SK-N-SH treated with all-trans-retinoic acid at 6 μM for 48 hours (cell line): ENCODE results near the gene RNU1-2.

Experiments
- ATAC-seq: fragments of 200-7000 bp; cut with Tn5 transposase; 3 replicates; pipeline ENCODE4 v1.9.1; 2020; ENCODE audit warnings: mild to moderate bottlenecking, moderate library complexity
- ARNTL ChIP-seq: fragments of 450-650 bp; formaldehyde crosslinking; IDR thresholded peaks from 2 replicates; pipeline ENCODE4 v1.5.0; 2020; ENCODE audit warnings: low read depth, mild to moderate bottlenecking, moderate library complexity, borderline replicate concordance
- CSDC2 ChIP-seq: fragments of 250-450 bp; sonication (Bioruptor Pico); IDR thresholded peaks from 2 replicates; pipeline ENCODE4 v1.5.0; 2020; ENCODE audit warnings: mild to moderate bottlenecking, moderate library complexity
- CSRNP3 ChIP-seq: fragments of 250-450 bp; sonication (Bioruptor Pico); IDR thresholded peaks from 2 replicates; pipeline ENCODE4 v1.5.1; 2021; ENCODE audit warnings: mild to moderate bottlenecking, moderate library complexity
- ESRRG ChIP-seq: fragments of 250-450 bp; sonication (Bioruptor Pico); IDR thresholded peaks from 2 replicates; pipeline ENCODE4 v1.6.1; 2021; ENCODE audit warnings: mild to moderate bottlenecking
- GLIS3 ChIP-seq: fragments of 250-450 bp; sonication (Bioruptor Pico); IDR thresholded peaks from 2 replicates; pipeline ENCODE4 v1.5.0; 2020; ENCODE audit warnings: mild to moderate bottlenecking, moderate library complexity
- ISL1 ChIP-seq: fragments of 250-450 bp; sonication (Bioruptor Pico); IDR thresholded peaks from 2 replicates; pipeline ENCODE4 v2.1.2; 2022; ENCODE audit warnings: mild to moderate bottlenecking, moderate library complexity
- OSR1 ChIP-seq: fragments of 250-450 bp; sonication (Bioruptor Pico); IDR thresholded peaks from 2 replicates; pipeline ENCODE4 v1.8.0; 2022; ENCODE audit warnings: moderate library complexity, mild to moderate bottlenecking, inconsistent platforms
- SNAI2 ChIP-seq: fragments of 250-450 bp; sonication (Bioruptor Pico); IDR thresholded peaks from 2 replicates; pipeline ENCODE4 v1.5.0; 2020; ENCODE audit warnings: mild to moderate bottlenecking, moderate library complexity
- TCF4 ChIP-seq: fragments of 250-450 bp; sonication (Bioruptor Pico); IDR thresholded peaks from 2 replicates; pipeline ENCODE4 v1.8.0; 2021; ENCODE audit warnings: mild to moderate bottlenecking, moderate library complexity, borderline replicate concordance
- TOX ChIP-seq: fragments of 250-450 bp; sonication (Bioruptor Pico); IDR thresholded peaks from 2 replicates; pipeline ENCODE4 v1.8.0; 2021; ENCODE audit warnings: mild to moderate bottlenecking, moderate library complexity, borderline replicate concordance
- ZC3H10 ChIP-seq: fragments of 250-450 bp; sonication (Bioruptor Pico); IDR thresholded peaks from 2 replicates; pipeline ENCODE4 v1.5.1; 2021; ENCODE audit warnings: mild to moderate bottlenecking, moderate library complexity
- ZFP3 ChIP-seq: fragments of 250-450 bp; sonication (Bioruptor Pico); IDR thresholded peaks from 2 replicates; pipeline ENCODE4 v1.5.0; 2020; ENCODE audit warnings: mild to moderate bottlenecking, moderate library complexity
- ZNF565 ChIP-seq: fragments of 450-650 bp; formaldehyde crosslinking; conservative IDR thresholded peaks from 2 replicates; pipeline ENCODE4 v1.5.0; 2020; ENCODE audit warnings: low read depth, mild to moderate bottlenecking, moderate library complexity
- ZNF70 ChIP-seq: fragments of 450-650 bp; formaldehyde crosslinking; IDR thresholded peaks from 2 replicates; pipeline ENCODE4 v1.5.0; 2020; ENCODE audit warnings: mild to moderate bottlenecking, moderate library complexity
- ZNF8 ChIP-seq: fragments of 450-650 bp; formaldehyde crosslinking; IDR thresholded peaks from 2 replicates; pipeline ENCODE4 v1.5.0; 2020; ENCODE audit warnings: mild to moderate bottlenecking, moderate library complexity
- TF ChIP-seq, protein P1 (sequence below): fragments of 250-450 bp; sonication (Bioruptor Pico); IDR thresholded peaks from 2 replicates; pipeline ENCODE4 v1.8.0; 2020; ENCODE audit warnings: mild to moderate bottlenecking, moderate library complexity, borderline replicate concordance
- TF ChIP-seq, protein P2 (sequence below): fragments of 250-450 bp; sonication (Bioruptor Pico); IDR thresholded peaks from 2 replicates; pipeline ENCODE4 v1.5.1; 2020; ENCODE audit warnings: low read depth, mild to moderate bottlenecking, moderate library complexity

Gene RNU1-2

GRCh38 chr1:16922466-16922865 lies 26.7 kb downstream of the RNU1-2 start:
- no peak for ATAC-seq

DNA sequence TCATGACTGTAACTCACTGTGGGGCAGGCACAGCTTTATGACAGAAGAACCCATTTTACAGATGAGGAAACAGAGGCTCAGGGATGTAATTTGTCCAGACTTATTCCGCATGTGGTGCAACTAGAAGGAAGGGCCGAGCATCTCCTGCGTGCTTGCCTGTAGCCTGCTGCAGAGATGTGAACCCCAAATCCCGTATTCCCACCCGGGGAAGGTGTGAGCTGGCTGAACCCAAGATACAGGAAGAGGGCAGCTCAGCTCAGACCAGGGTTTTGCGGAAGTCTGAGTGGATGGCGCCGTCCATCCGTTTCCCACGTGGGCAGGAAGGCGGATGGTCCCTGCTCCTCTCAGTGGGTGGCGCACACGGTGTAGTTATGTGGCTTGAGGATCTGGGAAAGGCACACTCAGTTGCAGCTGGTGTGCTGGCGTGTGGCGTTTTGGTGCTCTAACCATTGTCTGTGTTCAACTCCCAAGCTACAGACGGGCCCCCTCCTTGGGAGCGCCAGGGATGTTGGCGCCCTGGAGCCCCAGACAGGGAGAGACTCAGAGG lies 27.2 kb downstream of the RNU1-2 start:
- ATAC-seq = no peak
- no peak for TF ChIP-seq CSRNP3 (CRISPR knock-in tag)
- TF ChIP-seq ESRRG (CRISPR knock-in tag) = no peak
- TF ChIP-seq CSDC2 = no peak
- TF ChIP-seq, all 23 proteins: peak for 0

More at GRCh38 chr1:16922466-16922865, 26.7 kb downstream of the RNU1-2 start:
- TF ChIP-seq TOX (CRISPR knock-in tag) (no peak), TCF4 (CRISPR knock-in tag) (no peak), CSDC2 (no peak), ISL1 (CRISPR knock-in tag) (no peak), ZC3H10 (no peak), GLIS3 (CRISPR knock-in tag) (no peak), ARNTL (CRISPR knock-in tag) (no peak), ZFP3 (CRISPR knock-in tag) (no peak), ZNF565 (CRISPR knock-in tag) (no peak), CSRNP3 (CRISPR knock-in tag) (no peak), ZNF70 (CRISPR knock-in tag) (no peak)
- TF ChIP-seq, protein P1, sequence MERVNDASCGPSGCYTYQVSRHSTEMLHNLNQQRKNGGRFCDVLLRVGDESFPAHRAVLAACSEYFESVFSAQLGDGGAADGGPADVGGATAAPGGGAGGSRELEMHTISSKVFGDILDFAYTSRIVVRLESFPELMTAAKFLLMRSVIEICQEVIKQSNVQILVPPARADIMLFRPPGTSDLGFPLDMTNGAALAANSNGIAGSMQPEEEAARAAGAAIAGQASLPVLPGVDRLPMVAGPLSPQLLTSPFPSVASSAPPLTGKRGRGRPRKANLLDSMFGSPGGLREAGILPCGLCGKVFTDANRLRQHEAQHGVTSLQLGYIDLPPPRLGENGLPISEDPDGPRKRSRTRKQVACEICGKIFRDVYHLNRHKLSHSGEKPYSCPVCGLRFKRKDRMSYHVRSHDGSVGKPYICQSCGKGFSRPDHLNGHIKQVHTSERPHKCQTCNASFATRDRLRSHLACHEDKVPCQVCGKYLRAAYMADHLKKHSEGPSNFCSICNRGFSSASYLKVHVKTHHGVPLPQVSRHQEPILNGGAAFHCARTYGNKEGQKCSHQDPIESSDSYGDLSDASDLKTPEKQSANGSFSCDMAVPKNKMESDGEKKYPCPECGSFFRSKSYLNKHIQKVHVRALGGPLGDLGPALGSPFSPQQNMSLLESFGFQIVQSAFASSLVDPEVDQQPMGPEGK = no peak

DNA sequence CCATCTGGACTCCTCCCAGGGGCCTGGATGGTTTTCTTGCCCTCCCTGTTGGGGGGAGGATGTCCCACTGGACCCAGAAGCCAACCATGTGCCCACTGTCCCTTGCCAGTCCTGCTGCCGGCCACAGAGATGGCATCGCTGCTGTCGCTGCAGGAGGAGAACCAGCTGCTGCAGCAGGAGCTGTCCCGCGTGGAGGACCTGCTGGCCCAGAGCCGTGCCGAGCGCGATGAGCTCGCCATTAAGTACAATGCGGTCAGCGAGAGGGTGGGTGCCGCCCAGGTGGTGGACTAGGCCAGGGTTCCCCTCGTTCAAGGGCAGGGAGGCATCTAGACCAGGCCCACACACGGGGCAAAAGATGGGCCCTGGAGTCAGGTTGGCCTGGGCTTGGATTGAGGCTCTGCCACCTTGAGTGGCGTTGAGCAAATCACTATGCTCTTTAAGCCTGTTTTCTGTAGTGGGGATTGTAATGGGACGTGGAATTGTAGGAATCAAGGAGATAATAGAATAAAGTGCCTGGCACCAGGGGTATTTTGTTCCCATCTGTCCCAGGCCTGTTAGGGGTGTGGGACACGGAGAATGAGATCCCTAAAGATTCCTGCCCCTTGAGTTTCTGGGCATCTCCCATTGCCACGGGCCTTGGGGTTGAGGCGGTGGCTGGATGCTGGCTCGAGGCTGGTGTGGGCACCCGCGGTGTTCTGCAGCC lies 28.6 kb downstream of the RNU1-2 start:
- TF ChIP-seq TOX (CRISPR knock-in tag) (no peak), OSR1 (CRISPR knock-in tag) (no peak), TCF4 (CRISPR knock-in tag) (no peak), CSRNP3 (CRISPR knock-in tag) (no peak), ZNF8 (no peak), SNAI2 (no peak), CSDC2 (no peak)
- ATAC-seq = no peak

GRCh38 chr1:16924919-16925477 lies 29.2 kb downstream of the RNU1-2 start:
- ATAC-seq = peak; percentile 9; the same call in 1 of the 3 replicates

More at GRCh38 chr1:16924919-16925477, 29.2 kb downstream of the RNU1-2 start:
- TF ChIP-seq, protein P2, sequence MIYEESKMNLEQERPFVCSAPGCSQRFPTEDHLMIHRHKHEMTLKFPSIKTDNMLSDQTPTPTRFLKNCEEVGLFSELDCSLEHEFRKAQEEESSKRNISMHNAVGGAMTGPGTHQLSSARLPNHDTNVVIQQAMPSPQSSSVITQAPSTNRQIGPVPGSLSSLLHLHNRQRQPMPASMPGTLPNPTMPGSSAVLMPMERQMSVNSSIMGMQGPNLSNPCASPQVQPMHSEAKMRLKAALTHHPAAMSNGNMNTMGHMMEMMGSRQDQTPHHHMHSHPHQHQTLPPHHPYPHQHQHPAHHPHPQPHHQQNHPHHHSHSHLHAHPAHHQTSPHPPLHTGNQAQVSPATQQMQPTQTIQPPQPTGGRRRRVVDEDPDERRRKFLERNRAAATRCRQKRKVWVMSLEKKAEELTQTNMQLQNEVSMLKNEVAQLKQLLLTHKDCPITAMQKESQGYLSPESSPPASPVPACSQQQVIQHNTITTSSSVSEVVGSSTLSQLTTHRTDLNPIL (CRISPR knock-in tag) = no peak
- no peak for TF ChIP-seq ZFP3 (CRISPR knock-in tag)
